Upper lobe of left lung (tissue), 4 donors: Measurements from ENCODE around the gene NXT1.

Experiments used
- CTCF ChIP-seq, 6 experiments: fragments of 450-650 bp in 4 of 6; fragments of 200-600 bp in 2 of 6; sonication (generic) in 2 of 6; IDR thresholded peaks; one replicate each; pipeline ENCODE4 v1.5.1; 2016 to 2019; ENCODE audit warnings: antibody characterized with exemption in 6 of 6
- EP300 ChIP-seq, 4 donors: sonication (generic); formaldehyde crosslinking; IDR thresholded peaks; one replicate each; pipeline ENCODE4 v1.5.1; 2017; ENCODE audit warnings: antibody characterized with exemption in 4 of 4, control low read depth in 2 of 4
- POLR2A ChIP-seq, 4 donors: fragments of 450-650 bp; IDR thresholded peaks; one replicate each; pipeline ENCODE4 v1.5.1; 2016 to 2017; ENCODE audit warnings: antibody characterized with exemption in 4 of 4, mild to moderate bottlenecking in 2 of 4

GRCh38 chr20:23308024-23308423 is 42.6 kb upstream of the NXT1 start:
- no peak for TF ChIP-seq CTCF (IDR thresholded peaks at IDR 0.05)
- TF ChIP-seq POLR2A (IDR thresholded peaks at IDR 0.05): no peak
- TF ChIP-seq EP300 (IDR thresholded peaks at IDR 0.05): no peak
